ENCODE measurements around the gene CA5A.

The CA5A gene

GRCh38 chr16:87855852-87856715, 80.2 kb downstream of the CA5A start:
- peaks cover 46% of the 10 kb centered on the region for H3K36me3 Mint-ChIP-seq (ENCODE audit: insufficient read depth)
- no peaks in the 10 kb centered on the region for H3K9me3 Mint-ChIP-seq
- peaks cover 48% of the 10 kb centered on the region for H3K4me1 Mint-ChIP-seq
- DNase-seq (ENCODE audit: low spot score in 2 of 2) (peak; percentile 35 to 48), ATAC-seq (replicated peaks; ENCODE audit: extremely low read depth, poor library complexity, severe bottlenecking) (peak; percentile 37)
- peak overlapping the region; percentile 75 for H3K4me3 Mint-ChIP-seq
- H3K27me3 Mint-ChIP-seq = no peaks in the 10 kb centered on the region
- peak overlapping the region; percentile 93 for H3K27ac Mint-ChIP-seq (ENCODE audit: low read depth)

GRCh38 chr16:87854907-87855683, 81.2 kb downstream of the CA5A start:
- H3K27me3 Mint-ChIP-seq = no peaks in the 10 kb centered on the region

GRCh38 chr16:87854053-87854906, 82.0 kb downstream of the CA5A start:
- Mint-ChIP-seq H3K36me3 (ENCODE audit: insufficient read depth) (peaks cover 43% of the 10 kb centered on the region), H3K4me1 (peaks cover 42% of the 10 kb centered on the region), H3K4me3 (peak overlapping the region; percentile 63), H3K9me3 (no peaks in the 10 kb centered on the region), H3K27me3 (no peaks in the 10 kb centered on the region), H3K27ac (ENCODE audit: low read depth) (peak overlapping the region; percentile 93)
- DNase-seq (ENCODE audit: low spot score in 2 of 2) = peak in 1 of 2 donors; percentile 31
- peak; percentile 3 for ATAC-seq (replicated peaks; ENCODE audit: extremely low read depth, poor library complexity, severe bottlenecking)

More at GRCh38 chr16:87854907-87855683, 81.2 kb downstream of the CA5A start:
- peaks cover 42% of the 10 kb centered on the region for H3K4me1 Mint-ChIP-seq
- H3K9me3 Mint-ChIP-seq = no peaks in the 10 kb centered on the region
- DNase-seq (ENCODE audit: low spot score in 2 of 2) = no peak
- peak overlapping the region; percentile 75 for H3K4me3 Mint-ChIP-seq
- no peak for ATAC-seq (replicated peaks; ENCODE audit: extremely low read depth, poor library complexity, severe bottlenecking)
- peak overlapping the region; percentile 93 for H3K27ac Mint-ChIP-seq (ENCODE audit: low read depth)
- H3K36me3 Mint-ChIP-seq (ENCODE audit: insufficient read depth) = peaks cover 49% of the 10 kb centered on the region

GRCh38 chr16:87853411-87854052, 82.8 kb downstream of the CA5A start:
- Mint-ChIP-seq H3K27ac (ENCODE audit: low read depth) (peak overlapping the region; percentile 93), H3K4me1 (peaks cover 42% of the 10 kb centered on the region), H3K36me3 (ENCODE audit: insufficient read depth) (peaks cover 42% of the 10 kb centered on the region), H3K9me3 (no peaks in the 10 kb centered on the region), H3K27me3 (no peaks in the 10 kb centered on the region), H3K4me3 (peak overlapping the region; percentile 50)
- DNase-seq (ENCODE audit: low spot score in 2 of 2) (peak; percentile 78 to 95), ATAC-seq (replicated peaks; ENCODE audit: extremely low read depth, poor library complexity, severe bottlenecking) (peak; percentile 85)

- H3K4me1 Mint-ChIP-seq = peaks cover 30% of the 10 kb centered on the region
- H3K27ac Mint-ChIP-seq (ENCODE audit: low read depth) = no peak overlapping the region
- ATAC-seq (replicated peaks; ENCODE audit: extremely low read depth, poor library complexity, severe bottlenecking) (no peak), DNase-seq (ENCODE audit: low spot score in 2 of 2) (no peak)
- no peak overlapping the region for H3K4me3 Mint-ChIP-seq
- H3K36me3 Mint-ChIP-seq (ENCODE audit: insufficient read depth) = peaks cover 48% of the 10 kb centered on the region
- H3K27me3 Mint-ChIP-seq = no peaks in the 10 kb centered on the region
- no peaks in the 10 kb centered on the region for H3K9me3 Mint-ChIP-seq
Observed at GRCh38 chr16:87851601-87852000, 84.7 kb downstream of the CA5A start.

GRCh38 chr16:87851141-87851587, 85.2 kb downstream of the CA5A start:
- H3K27ac Mint-ChIP-seq (ENCODE audit: low read depth) = no peak overlapping the region
- no peaks in the 10 kb centered on the region for H3K27me3 Mint-ChIP-seq
- no peak overlapping the region for H3K4me3 Mint-ChIP-seq
- no peak for DNase-seq (ENCODE audit: low spot score in 2 of 2)
- peaks cover 48% of the 10 kb centered on the region for H3K36me3 Mint-ChIP-seq (ENCODE audit: insufficient read depth)
- H3K4me1 Mint-ChIP-seq = peaks cover 27% of the 10 kb centered on the region
- H3K9me3 Mint-ChIP-seq = no peaks in the 10 kb centered on the region
- no peak for ATAC-seq (replicated peaks; ENCODE audit: extremely low read depth, poor library complexity, severe bottlenecking)

GRCh38 chr16:87850009-87851006, 86.0 kb downstream of the CA5A start:
- peaks cover 47% of the 10 kb centered on the region for H3K36me3 Mint-ChIP-seq (ENCODE audit: insufficient read depth)
- H3K4me1 Mint-ChIP-seq = peaks cover 19% of the 10 kb centered on the region
- no peaks in the 10 kb centered on the region for H3K9me3 Mint-ChIP-seq
- H3K27ac Mint-ChIP-seq (ENCODE audit: low read depth) = no peak overlapping the region
- no peaks in the 10 kb centered on the region for H3K27me3 Mint-ChIP-seq
- ATAC-seq (replicated peaks; ENCODE audit: extremely low read depth, poor library complexity, severe bottlenecking) (peak; percentile 31), DNase-seq (ENCODE audit: low spot score in 2 of 2) (peak; percentile 67 to 77)
- no peak overlapping the region for H3K4me3 Mint-ChIP-seq

- Mint-ChIP-seq H3K27me3 (no peaks in the 10 kb centered on the region), H3K27ac (ENCODE audit: low read depth) (no peak overlapping the region), H3K36me3 (ENCODE audit: insufficient read depth) (peaks cover 52% of the 10 kb centered on the region), H3K4me3 (no peak overlapping the region), H3K9me3 (no peaks in the 10 kb centered on the region), H3K4me1 (peaks cover 16% of the 10 kb centered on the region)
- DNase-seq (ENCODE audit: low spot score in 2 of 2) = no peak
- no peak for ATAC-seq (replicated peaks; ENCODE audit: extremely low read depth, poor library complexity, severe bottlenecking)
Observed at GRCh38 chr16:87849419-87850008, 86.8 kb downstream of the CA5A start.

- Mint-ChIP-seq H3K27ac (ENCODE audit: low read depth) (no peak overlapping the region), H3K9me3 (no peaks in the 10 kb centered on the region), H3K4me1 (peaks cover 11% of the 10 kb centered on the region), H3K36me3 (ENCODE audit: insufficient read depth) (peaks cover 51% of the 10 kb centered on the region), H3K27me3 (no peaks in the 10 kb centered on the region), H3K4me3 (no peak overlapping the region)
- no peak for DNase-seq (ENCODE audit: low spot score in 2 of 2)
- ATAC-seq (replicated peaks; ENCODE audit: extremely low read depth, poor library complexity, severe bottlenecking) = no peak
Observed at GRCh38 chr16:87848676-87849345, 87.5 kb downstream of the CA5A start.

GRCh38 chr16:87847785-87848675, 88.3 kb downstream of the CA5A start:
- H3K36me3 Mint-ChIP-seq (ENCODE audit: insufficient read depth) = peaks cover 49% of the 10 kb centered on the region
- DNase-seq (ENCODE audit: low spot score in 2 of 2) = no peak
- no peak overlapping the region for H3K27ac Mint-ChIP-seq (ENCODE audit: low read depth)
- no peaks in the 10 kb centered on the region for H3K9me3 Mint-ChIP-seq
- ATAC-seq (replicated peaks; ENCODE audit: extremely low read depth, poor library complexity, severe bottlenecking) = no peak
- no peak overlapping the region for H3K4me3 Mint-ChIP-seq
- H3K27me3 Mint-ChIP-seq = no peaks in the 10 kb centered on the region
- H3K4me1 Mint-ChIP-seq = peaks cover 4% of the 10 kb centered on the region
